HG03342 (cell line): ENCODE data around the gene FNTB.
A peak's percentile ranks its signal among the peaks of the same experiment; 100 is the strongest.

Experiments used
- ATAC-seq: cut with Tn5 transposase; IDR thresholded peaks from one replicate; pipeline ENCODE4 v1.9.1; 2021; ENCODE audit warnings: mild to moderate bottlenecking, moderate library complexity; ENCODE audit not compliant: unreplicated experiment

FNTB gene, protein sequence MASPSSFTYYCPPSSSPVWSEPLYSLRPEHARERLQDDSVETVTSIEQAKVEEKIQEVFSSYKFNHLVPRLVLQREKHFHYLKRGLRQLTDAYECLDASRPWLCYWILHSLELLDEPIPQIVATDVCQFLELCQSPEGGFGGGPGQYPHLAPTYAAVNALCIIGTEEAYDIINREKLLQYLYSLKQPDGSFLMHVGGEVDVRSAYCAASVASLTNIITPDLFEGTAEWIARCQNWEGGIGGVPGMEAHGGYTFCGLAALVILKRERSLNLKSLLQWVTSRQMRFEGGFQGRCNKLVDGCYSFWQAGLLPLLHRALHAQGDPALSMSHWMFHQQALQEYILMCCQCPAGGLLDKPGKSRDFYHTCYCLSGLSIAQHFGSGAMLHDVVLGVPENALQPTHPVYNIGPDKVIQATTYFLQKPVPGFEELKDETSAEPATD

DNA sequence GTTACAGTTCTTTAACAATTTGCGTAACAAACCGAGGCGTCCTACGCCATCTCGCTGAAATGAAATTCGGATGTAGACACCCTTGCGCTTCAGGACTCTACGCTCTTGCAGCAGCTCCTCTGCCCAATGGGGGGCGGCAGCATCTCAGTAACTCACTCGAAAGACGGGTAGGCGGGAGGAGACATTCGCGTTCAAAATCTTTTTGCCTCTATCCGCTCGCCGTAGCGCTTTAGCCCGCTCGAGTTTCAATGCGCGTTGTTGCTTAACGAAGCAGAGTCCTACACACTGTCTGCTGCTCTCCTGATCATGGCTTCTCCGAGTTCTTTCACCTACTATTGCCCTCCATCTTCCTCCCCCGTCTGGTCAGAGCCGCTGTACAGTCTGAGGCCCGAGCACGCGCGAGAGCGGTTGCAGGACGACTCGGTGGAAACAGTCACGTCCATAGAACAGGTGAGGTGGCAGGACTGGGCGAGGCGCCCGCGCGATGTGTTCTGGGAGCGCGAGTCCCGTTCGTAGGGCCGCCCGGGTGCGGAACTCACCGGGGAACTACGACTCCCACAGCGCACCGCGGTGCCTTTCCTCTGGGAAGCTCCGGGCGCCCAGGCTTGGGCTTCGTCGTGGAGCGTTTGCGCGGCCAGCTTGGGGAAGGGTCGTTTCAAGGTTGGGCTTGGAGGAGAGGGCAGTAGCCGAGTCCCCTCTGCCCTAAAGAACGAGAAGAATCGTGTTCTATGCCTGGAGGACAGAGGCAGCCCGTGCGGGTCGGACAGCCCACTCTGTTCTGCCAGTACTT is at the start of gene FNTB:
Gene FNTB, plus strand, starts transcription at position 248 of the 790 bp plus-strand sequence. Its CDS starts 59 bp downstream, at position 307.
- ATAC-seq: peak; percentile 91

DNA sequence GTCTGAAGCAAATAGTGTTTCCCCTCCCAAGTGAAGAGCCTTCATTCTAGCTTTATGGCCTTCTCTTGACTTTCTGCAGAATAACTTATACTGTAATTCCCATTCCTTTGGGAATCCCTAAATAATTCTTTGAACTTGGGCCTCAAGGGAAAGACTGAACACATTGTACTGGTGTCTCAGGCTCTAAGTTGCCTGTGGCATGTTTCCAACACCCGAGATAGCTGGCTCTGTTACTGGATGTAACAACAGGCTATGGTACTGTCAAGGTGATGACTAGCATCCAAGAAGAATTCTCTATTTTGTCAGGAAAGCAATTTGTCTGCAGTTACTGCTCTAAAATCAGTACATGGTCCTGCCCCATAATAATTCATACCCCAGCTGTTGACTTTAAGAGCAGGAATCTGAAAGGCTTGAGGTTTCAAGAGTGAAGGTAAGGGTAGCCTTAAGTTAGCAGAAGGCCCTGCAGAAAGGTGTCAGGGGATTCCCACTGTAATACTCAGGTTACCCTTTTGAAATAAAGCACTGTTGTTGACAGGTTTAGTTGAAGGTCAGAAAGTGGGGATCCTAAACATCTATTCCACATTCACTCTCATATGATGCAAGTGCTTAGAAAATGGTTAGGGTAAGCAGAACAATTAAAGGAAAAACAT is 49.4 kb upstream of the FNTB start:
- no peak for ATAC-seq

DNA sequence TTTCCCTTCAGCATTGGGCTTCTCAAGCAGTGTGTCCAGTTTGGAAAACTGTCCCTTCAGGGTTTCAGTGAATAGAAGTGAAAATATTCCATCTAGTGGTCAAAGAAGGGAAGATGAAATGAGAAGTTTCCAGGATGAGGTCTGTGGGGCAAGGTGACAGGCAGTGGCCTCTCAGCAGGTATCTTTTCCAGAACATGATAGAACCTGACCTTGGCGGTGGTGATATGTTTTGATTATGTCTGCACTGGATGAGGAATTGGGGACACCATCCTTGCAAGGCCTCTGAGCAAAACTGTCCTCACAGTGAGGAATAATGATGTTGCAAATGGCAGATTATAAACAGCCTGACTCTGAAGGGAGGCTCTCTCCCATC is 48.9 kb upstream of the FNTB start:
- no peak for ATAC-seq

DNA sequence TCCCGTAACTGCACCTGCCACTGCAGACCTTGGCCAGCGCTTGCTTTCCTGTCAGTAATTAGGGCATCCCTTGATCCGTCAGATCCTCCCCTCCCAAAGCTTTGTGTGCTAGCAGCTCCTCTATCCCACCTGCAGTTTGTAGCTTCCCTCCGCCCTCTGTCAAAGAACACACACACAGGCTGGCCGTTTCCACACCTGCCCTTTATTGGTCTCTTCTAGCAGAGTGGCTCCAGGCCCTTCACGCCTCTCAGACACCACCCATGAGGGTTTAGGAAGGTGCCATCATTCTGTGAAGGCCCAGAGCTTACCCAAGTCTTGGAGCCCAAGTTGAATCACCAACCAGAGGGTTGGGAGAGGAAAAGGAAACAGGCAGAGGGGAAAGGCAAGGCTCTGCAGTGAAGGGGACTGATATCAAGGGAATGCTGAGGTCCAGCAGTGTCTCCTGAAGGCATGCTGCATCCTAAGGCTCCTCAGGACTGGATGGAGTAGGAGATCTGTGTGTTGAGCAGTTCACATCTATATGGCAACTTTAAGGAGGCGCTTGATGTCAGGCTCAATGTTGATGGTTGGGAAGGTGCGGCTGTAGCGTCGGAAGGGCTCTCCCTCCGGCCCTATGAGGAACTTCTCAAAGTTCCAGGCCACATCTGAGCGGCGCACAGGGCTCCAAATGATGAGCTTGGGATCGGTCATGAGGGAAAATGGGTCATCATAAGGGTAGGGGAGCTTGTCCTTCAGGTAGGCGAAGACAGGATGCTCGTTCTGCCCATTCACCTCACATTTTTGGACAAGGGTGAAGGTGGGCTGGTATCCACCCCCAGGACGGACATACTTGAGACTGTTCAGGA is 47.5 kb upstream of the FNTB start:
- no peak for ATAC-seq

DNA sequence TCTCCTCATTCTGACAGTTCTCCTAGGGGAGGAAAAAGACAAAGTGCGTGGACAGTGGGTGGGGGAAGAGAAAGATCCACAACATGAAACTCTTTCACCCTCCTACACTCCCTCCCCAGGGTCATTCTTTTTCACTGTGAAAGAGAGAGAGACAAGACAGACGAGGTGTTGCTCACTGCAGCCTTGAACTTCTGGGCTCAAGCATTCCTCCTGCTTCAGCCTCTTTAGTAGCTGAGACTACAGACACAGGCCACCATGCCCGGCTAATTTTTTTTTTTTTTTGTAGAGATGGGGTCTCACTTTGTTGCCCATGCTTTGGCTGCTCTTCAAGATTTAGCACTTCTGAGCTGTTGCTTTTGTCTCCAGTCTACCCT is 46.9 kb upstream of the FNTB start:
- no peak for ATAC-seq

DNA sequence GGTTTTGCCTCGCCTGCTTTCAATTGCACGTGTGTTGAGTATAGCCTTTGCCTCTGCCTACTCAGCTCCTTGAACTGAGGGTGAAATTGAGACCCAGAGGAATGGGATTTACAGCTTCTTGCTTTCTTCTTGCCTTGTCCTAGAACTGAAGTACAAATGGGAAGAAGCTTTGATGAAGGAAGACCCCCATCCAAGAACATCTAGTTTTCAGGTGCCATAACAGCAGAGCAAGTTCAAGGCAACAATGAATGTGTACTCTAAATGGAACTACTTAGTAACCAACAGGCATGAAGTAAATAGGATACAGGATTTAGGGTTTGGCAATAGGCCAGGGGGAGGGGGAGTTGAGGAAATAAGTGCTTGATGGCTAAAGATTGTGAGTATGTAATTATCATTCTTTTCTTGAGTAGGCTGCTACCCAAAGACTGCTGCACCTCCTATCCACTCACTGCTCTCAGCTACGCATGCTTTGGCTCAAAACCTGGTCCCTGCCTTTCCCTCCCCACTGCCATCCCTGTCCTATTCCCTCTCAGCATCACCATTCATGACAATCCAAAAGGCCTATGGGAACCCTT is 46.3 kb upstream of the FNTB start:
- no peak for ATAC-seq

DNA sequence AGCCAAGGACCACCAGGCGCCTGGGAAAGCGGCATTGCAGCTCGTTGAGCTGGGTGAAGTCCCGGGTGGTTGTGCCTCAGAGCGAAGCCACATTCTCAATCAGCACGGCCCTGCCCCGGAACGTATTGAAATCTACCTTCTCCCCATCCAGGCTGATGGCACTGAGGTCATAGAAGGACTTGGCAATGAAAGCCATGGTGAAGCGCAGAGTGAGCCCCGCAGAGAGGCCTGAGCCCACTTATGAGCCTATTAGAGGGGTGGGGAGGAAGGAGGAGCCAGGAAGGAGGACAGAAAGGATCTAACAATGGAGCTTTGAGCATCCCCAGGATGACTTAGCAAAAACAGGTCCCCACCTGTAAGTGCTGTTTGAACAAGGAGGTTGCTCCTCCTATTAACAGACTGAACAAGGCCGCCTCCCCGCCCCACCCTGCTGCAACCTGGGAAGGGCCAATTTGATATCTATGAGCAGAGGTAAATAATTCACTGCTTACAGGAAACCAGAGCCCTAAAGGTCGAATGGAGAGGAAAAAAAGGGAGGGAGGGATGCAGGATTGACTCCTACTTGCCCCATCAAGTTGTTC is 44.1 kb upstream of the FNTB start, which contains the start of gene GPX2:
Gene GPX2, minus strand, starts transcription at position 215 of the 581 bp plus-strand sequence. Its CDS starts 19 bp downstream, at position 196.
- no peak for ATAC-seq

DNA sequence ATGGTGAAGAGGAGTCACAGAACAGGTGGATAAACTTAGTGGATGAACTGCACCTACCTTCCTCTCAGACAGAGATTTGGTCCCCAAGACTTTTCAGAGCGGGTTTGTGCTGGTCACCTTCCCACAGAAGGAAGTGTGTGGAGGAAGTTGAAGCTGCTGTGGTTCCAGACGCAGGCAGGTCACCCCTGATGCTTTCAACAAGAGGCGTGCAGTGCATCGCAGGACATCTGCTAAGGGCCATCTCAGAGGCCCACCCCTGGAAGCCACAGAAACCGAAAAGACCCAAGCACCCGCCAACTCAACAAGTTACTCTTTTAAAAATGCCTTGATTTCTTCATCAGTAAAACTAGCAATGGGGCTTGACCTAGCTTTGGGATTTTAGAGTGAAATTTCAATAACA is 43.1 kb upstream of the FNTB start:
- ATAC-seq: no peak

DNA sequence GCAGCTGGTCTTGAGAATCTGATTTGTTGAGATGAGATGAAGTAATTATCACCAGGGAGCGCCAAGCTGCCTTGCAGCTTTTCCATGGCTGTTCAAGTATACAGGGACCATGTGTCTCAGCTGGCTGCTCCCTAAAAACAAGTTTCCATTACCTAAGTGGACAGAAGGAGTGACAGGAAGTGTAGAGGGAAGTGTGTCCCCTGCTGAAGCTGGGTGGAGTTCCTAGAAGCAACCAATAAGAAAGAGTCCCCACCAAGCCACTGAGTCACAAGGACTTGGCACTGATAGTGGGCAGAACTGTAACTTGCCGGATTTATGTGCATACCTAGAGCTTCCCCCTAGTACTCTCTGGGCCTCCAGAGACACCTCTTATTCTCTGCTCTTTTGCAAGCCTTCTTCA is 42.7 kb upstream of the FNTB start:
- no peak for ATAC-seq

DNA sequence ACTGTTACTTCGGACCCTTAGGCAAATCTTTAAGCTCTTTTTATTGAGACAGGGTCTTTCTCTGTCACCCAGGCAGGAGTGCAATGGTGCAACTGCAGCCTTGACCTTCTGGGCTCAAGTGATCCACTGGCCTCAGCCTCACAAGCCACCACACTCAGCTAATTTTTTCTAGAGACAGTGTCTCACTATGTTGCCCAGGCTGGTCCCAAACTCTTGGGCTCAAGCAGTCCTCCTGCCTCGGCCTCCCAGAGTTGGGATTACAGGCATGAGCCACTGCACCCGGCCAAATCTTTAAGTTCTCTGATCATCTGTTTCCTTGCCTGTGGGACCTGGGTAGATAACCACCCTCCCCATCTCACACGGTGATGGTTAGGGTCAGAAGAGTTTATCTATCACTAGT is 41.8 kb upstream of the FNTB start:
- ATAC-seq: no peak

DNA sequence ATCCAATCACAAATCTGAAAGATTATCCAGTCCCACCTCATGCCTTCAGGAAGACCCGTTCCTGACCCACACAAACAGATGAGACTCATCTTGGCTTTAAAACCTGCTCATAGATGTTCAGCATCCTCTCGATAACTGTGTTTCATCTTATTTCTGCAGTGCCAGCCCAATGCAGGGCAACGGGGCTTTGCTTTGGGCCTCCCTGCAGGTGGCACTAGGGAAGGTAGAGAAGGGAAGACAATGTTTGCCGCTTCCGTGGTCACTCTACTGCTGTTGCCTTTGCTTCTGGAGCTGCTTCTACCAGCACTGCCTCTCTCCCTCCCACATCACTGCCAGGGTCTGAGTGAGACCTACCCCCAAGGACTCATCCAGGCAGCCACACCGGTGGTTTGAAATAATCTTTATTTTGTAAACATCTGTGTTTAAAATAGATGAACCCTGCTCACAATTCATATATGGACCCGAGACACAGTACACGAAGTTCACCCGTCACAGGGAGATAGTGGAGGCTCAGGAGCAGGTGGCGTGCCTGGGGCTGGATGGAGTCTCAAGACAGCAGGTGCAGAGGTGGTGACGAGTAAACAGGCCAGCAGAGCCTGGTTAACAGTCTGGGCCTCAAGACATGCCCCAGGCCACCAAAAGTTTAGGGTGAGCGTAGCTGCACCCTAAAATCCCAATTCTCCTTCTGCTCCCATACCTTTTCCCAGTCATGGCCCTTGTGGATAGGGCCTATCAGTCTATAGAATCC is 41.1 kb upstream of the FNTB start:
- ATAC-seq: no peak

DNA sequence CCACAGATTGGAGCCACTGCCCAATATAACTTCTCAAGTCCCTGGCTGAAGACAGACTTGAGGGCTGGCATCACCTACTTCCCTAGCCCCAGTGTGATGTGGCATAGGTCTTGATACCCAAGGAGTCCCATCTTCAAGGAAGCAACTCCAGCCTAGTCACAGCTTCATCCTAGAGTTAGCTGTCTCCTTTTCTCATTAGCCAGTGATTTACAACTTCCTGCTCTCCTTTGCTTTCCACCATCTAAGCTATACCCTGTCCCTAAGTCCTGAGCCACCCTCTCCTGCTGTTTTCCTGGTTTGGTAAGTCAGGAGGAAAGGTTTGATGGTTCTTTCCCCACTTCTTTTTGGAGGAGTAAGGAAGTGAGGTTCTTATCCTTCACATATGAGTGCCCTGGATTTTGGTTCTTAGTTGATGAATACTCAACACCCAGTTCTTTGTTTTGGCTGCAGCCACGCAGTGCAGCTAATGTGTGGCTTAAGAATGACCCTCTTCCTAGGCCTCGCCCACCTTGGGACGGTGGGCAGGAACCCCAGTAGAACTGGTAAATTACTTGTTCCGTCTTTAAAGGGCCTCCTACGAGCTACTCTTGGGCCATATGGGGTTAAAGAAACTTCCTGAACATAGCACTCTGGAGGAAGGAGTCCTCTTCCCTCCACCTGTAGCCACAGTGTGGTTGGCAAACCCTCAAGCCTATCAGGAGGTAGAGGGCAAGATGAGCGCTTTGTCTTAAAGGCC is 40.2 kb upstream of the FNTB start:
- ATAC-seq: no peak

DNA sequence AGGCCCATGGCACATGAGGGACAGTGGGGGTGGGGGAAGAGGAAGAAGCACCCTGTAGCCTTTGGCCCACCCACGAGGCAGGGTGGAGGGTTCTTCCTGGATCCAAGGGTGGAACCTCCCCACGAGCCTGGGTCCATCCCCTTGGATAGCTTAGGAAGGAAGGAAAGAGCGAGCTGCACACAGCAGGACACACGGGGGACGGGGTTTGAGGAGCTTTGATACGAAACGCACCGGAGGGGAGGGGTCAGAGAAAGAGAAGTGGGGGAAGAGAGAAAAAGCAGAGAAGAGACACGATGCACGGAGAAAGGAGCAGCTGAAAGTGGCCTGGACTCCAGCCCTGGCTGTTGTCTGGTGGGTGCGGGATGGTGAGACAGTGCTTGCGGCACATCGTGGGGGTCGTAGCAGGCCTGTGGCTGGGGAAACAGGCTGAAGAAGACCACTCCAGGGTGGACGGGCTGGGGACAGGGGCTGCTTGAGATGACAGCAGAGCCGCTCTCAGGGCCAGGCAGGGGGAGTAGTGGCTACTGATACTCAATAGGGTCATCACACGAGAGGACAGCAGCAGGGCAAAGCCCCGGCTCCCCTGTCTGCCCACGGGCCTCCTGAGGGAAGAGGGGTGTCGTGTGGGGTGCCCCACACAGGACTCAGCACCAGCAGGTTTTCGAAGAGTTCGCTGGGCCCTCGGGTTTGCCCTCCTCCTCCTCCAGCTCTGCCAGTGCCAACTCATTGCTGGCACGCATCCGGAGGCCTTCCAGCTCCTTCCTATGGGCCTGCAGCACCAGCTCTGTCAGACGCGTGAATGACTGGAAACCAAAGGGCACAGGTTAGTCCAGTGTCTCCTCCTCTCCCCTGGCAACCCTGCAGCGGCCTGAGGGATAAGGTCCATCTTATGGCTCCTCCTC is 38.7 kb upstream of the FNTB start:
- ATAC-seq: no peak

DNA sequence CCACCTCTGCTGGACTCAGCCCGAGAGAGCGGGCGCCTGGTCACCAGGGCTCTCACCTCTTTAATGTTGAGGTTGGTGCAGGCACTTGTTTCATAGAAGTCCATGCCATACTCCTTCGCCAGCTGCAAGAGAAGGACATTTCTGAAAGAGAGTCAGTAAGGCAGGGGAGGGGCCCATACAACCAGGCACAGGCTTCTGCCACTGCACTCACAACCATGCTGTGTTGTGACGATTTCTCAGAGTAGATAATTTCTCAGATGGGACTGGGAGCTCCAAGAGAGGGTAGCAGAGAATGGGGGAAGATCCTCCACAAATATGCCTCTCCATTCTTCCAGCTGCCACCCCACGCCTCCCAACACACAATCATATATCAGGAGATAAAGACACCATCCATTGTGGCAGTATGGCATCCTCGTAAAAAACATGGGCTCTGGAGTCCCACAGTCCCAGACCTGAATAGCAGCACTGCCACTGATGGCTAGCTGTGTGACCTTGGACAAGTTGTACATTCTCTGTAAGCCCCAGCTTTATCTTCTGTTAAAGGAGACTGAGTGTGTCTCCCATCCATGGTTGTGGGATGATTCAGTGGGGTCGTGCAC is 38.0 kb upstream of the FNTB start:
- ATAC-seq: no peak

DNA sequence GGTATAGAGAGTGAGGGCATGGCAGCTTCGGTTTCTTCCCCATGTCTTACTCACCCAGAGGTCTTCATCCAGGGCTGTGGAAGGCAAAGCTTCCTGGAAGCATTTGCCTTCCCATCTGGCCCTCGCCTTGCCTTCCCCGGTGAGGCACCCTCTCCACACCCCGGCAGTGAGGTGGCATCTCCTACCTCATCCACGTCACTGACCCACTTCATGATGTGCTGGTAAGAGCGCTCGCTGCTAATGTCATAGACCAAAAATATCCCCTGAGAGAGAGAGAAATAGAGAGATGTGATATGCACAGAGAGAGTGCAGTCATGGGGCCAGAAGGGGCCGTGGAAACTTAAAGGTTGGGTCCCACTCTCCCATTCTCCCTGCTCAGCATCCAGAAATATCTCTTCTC is 35.8 kb upstream of the FNTB start:
- ATAC-seq: no peak

DNA sequence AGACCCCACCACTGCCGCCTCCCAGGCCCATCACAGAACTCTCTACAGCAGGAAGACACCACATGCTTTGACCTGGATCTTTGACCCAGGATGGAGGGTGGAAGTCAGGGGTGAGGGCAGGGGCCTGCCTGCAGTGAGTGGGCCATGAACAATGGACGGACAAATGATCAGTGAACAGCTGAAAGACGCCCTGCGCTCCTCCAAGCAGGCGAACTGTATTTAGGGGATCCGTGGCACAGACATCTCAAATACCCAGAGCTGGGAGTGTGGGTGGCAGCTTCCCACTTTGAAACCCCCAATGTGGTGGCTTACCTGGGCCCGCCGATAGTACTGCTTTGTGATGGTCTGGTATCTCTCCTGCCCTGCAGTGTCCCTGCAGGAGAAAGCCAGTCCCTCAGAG is 35.4 kb upstream of the FNTB start:
- ATAC-seq: no peak

DNA sequence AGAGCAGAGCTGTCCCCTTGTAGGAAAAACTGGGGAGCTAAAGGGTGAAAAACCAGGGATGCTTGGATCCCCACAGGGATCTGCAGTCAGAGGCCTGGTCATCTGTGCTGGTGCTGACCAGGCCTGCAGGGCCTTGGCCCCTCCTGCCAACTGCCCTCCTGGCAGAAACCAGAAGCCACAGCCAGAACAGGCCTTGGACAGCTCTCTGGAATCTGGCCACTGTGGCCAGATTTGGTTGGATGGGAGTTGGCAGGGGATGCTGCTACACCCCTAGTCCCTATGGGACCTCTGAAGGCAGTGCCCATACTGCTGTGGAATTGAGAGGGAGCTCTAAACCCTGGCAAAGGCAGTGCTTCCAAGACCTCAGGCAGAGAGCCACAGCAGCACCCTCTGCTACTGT is 35.0 kb upstream of the FNTB start:
- no peak for ATAC-seq
